Activated CD4-positive, CD25-positive, alpha-beta regulatory T cell treated with anti-CD3 and anti-CD28 coated beads, Interleukin-2, amount 50 U/mL, for 72 hours (primary cell): Measurements from ENCODE around the gene CENPC.
"Not testable (repeated sequence)": the region's sequence is repeated elsewhere in the genome, so short reads cannot be mapped to it uniquely, and the experiment has no call there.

Source experiments
- DNase-seq: peaks from one replicate; pipeline ENCODE4 v3.0.0; 2021

The CENPC gene

GRCh38 chr4:67549123-67549522 is 3.8 kb upstream of the CENPC start:
- DNase-seq = no peak

- no peak for DNase-seq
These were observed 1.7 kb upstream of the CENPC start for GRCh38 chr4:67546971-67547370.

- DNase-seq = no peak
These were observed 677 bp upstream of the CENPC start for GRCh38 chr4:67546004-67546356.

- DNase-seq = no peak
These were observed 3.2 kb downstream of the CENPC start for GRCh38 chr4:67542076-67542475.

- no peak for DNase-seq
These were observed 5.5 kb downstream of the CENPC start for GRCh38 chr4:67539830-67540229.

GRCh38 chr4:67535280-67535840 is 9.9 kb downstream of the CENPC start:
- DNase-seq = no peak

- DNase-seq = no peak
These were observed 12.2 kb downstream of the CENPC start for GRCh38 chr4:67533112-67533511.

- not testable (repeated sequence) for DNase-seq
These were observed 12.9 kb downstream of the CENPC start for GRCh38 chr4:67532397-67532796.

GRCh38 chr4:67531379-67531962 is 13.8 kb downstream of the CENPC start:
- no peak for DNase-seq

- DNase-seq = not testable (repeated sequence)
These were observed 21.2 kb downstream of the CENPC start for GRCh38 chr4:67524140-67524539.

GRCh38 chr4:67522851-67523671 is 22.2 kb downstream of the CENPC start:
- DNase-seq = no peak

- DNase-seq = no peak
These were observed 23.1 kb downstream of the CENPC start for GRCh38 chr4:67522230-67522629.

- DNase-seq = no peak
These were observed 23.8 kb downstream of the CENPC start for GRCh38 chr4:67521506-67521905.

- DNase-seq = no peak
These were observed 25.2 kb downstream of the CENPC start for GRCh38 chr4:67520141-67520540.

GRCh38 chr4:67512501-67512900 is 32.8 kb downstream of the CENPC start:
- no peak for DNase-seq

GRCh38 chr4:67500373-67500772 is 44.9 kb downstream of the CENPC start:
- DNase-seq = no peak

- no peak for DNase-seq
These were observed 45.5 kb downstream of the CENPC start for GRCh38 chr4:67499799-67500198.

GRCh38 chr4:67483868-67484602 is 61.3 kb downstream of the CENPC start:
- no peak for DNase-seq

- DNase-seq = no peak
These were observed 64.5 kb downstream of the CENPC start for GRCh38 chr4:67480810-67481209.

GRCh38 chr4:67475155-67475554 is 70.1 kb downstream of the CENPC start:
- DNase-seq = no peak

- no peak for DNase-seq
These were observed 74.4 kb downstream of the CENPC start for GRCh38 chr4:67470871-67471270.

GRCh38 chr4:67468830-67469229 is 76.5 kb downstream of the CENPC start:
- DNase-seq = no peak

- no peak for DNase-seq
These were observed 78.6 kb downstream of the CENPC start for GRCh38 chr4:67466751-67467150.

- no peak for DNase-seq
These were observed 79.6 kb downstream of the CENPC start for GRCh38 chr4:67465763-67466052.
